ENCODE measurements around the gene MSGN1. TPM values are rescaled to one million over a fixed set of nuclear protein-coding genes. Genes with fewer than 3 reads are reported as not detected.

Gene MSGN1
- polyA plus RNA-seq, 1 of the 3 experiments (the other 2 are of a cell fraction) = not detected

- Histone ChIP-seq H3K27ac (ENCODE audit: low read depth in 2 of 2, low read length in 1 of 2) (no peak overlapping the region), H3K4me3 (ENCODE audit: low read depth in 2 of 2, low read length in 1 of 2) (no peak overlapping the region), H3K79me2 (ENCODE audit: insufficient read depth) (no peaks in the 10 kb centered on the region), H4K20me1 (ENCODE audit: insufficient read depth) (no peaks in the 10 kb centered on the region), H3K4me1 (ENCODE audit: control insufficient read depth in 1 of 2, insufficient read depth in 2 of 2, low read depth in 1 of 2, low read length in 1 of 2) (peaks cover 4 to 21% of the 10 kb centered on the region in 2 experiments; a peak in 2 of 4 replicates), H2AFZ (ENCODE audit: low read depth) (no peak overlapping the region), H3K9me2 (no peaks in the 10 kb centered on the region), H3F3A (replicated peaks; ENCODE audit: insufficient read depth) (no peaks in the 10 kb centered on the region), H3K9me3 (no peaks in the 10 kb centered on the region), H3K4me2 (no peak overlapping the region), H3K27me3 (ENCODE audit: insufficient read depth) (no peaks in the 10 kb centered on the region), H3K9ac (no peak overlapping the region), H3K36me3 (replicated peaks in 1 of 2; ENCODE audit: control insufficient read depth in 1 of 2, insufficient read depth in 2 of 2, low read length in 1 of 2) (no peaks in the 10 kb centered on the region)
- no peak for DNase-seq
- 29% methylated on average over 1 of the region's 1 CpG for WGBS (ENCODE audit: low lambda C conversion rate)
- ChIA-PET POLR2A (no interaction called here), CTCF (interaction anchor here (0.6 kb wide), 1 partner anchor 1006 kb away, joined by 3 read pairs; no protein-coding TSS in a partner anchor)
- no peak for TF ChIP-seq NFIC (IDR thresholded peaks at IDR 0.05; ENCODE audit: borderline replicate concordance)
- TF ChIP-seq FOSL2 (IDR thresholded peaks at IDR 0.05; ENCODE audit: borderline replicate concordance, low read depth) = no peak
- TF ChIP-seq TEAD4 (IDR thresholded peaks at IDR 0.05; ENCODE audit: borderline replicate concordance, insufficient read depth) = no peak
- TF ChIP-seq SMC3 (IDR thresholded peaks at IDR 0.05; ENCODE audit: low read depth, low read length) = no peak
- TF ChIP-seq TCF12 (IDR thresholded peaks at IDR 0.05) = no peak
- no peak for TF ChIP-seq USF2 (IDR thresholded peaks at IDR 0.05; ENCODE audit: borderline replicate concordance, low read depth, low read length)
- TF ChIP-seq RXRA (IDR thresholded peaks at IDR 0.05; ENCODE audit: borderline replicate concordance, low read depth) = no peak
These were observed 23.7 kb upstream of the MSGN1 start for GRCh38 chr2:17792515-17792914.

- H3K9me3 ChIP-seq = no peaks in the 10 kb centered on the region
- ChIA-PET CTCF (interaction anchor here (0.6 to 0.7 kb wide), 2 partner anchors 122 to 1005 kb away, joined by 3 read pairs; no protein-coding TSS in a partner anchor), POLR2A (no interaction called here)
- no peaks in the 10 kb centered on the region for H3K27me3 ChIP-seq (ENCODE audit: insufficient read depth)
- 56% methylated on average over 4 of the region's 4 CpGs for WGBS (ENCODE audit: low lambda C conversion rate)
- no peaks in the 10 kb centered on the region for H3K9me2 ChIP-seq
- no peak overlapping the region for H3K9ac ChIP-seq
- H3K4me2 ChIP-seq = no peak overlapping the region
- no peak overlapping the region for H3K27ac ChIP-seq (ENCODE audit: low read depth in 2 of 2, low read length in 1 of 2)
- no peaks in the 10 kb centered on the region for H3K36me3 ChIP-seq (replicated peaks in 1 of 2; ENCODE audit: control insufficient read depth in 1 of 2, insufficient read depth in 2 of 2, low read length in 1 of 2)
- peaks cover 4 to 14% of the 10 kb centered on the region in 2 experiments; a peak in 2 of 4 replicates for H3K4me1 ChIP-seq (ENCODE audit: control insufficient read depth in 1 of 2, insufficient read depth in 2 of 2, low read depth in 1 of 2, low read length in 1 of 2)
- no peak for DNase-seq
- no peak overlapping the region for H3K4me3 ChIP-seq (ENCODE audit: low read depth in 2 of 2, low read length in 1 of 2)
- no peaks in the 10 kb centered on the region for H3K79me2 ChIP-seq (ENCODE audit: insufficient read depth)
- H4K20me1 ChIP-seq (ENCODE audit: insufficient read depth) = no peaks in the 10 kb centered on the region
- TF ChIP-seq GABPA (IDR thresholded peaks at IDR 0.05; ENCODE audit: low read depth) (no peak), FOXM1 (IDR thresholded peaks at IDR 0.05; ENCODE audit: low read depth) (no peak), MXI1 (IDR thresholded peaks at IDR 0.05; ENCODE audit: low read depth, low read length) (no peak), TAF1 (IDR thresholded peaks at IDR 0.05; ENCODE audit: borderline replicate concordance, low read depth, low read length) (no peak), USF1 (IDR thresholded peaks at IDR 0.05; ENCODE audit: borderline replicate concordance, low read depth) (no peak), NFIC (IDR thresholded peaks at IDR 0.05; ENCODE audit: borderline replicate concordance) (no peak), USF2 (IDR thresholded peaks at IDR 0.05; ENCODE audit: borderline replicate concordance, low read depth, low read length) (no peak), SIN3A (IDR thresholded peaks at IDR 0.05; ENCODE audit: borderline replicate concordance, low read depth, low read length) (no peak), TCF12 (IDR thresholded peaks at IDR 0.05) (no peak), CHD2 (IDR thresholded peaks at IDR 0.05; ENCODE audit: low read length, partially characterized antibody) (no peak), SMC3 (IDR thresholded peaks at IDR 0.05; ENCODE audit: low read depth, low read length) (no peak), EZH2phosphoT487 (IDR thresholded peaks at IDR 0.05; ENCODE audit: borderline replicate concordance, low read depth) (no peak), IRF3 (IDR thresholded peaks at IDR 0.05; ENCODE audit: low read depth, low read length) (no peak), FOXJ3 (CRISPR knock-in tag; IDR thresholded peaks at IDR 0.05) (no peak), CTCF (IDR thresholded peaks at IDR 0.05) (no peak), RCOR1 (IDR thresholded peaks at IDR 0.05; ENCODE audit: low read length) (no peak), PBX3 (IDR thresholded peaks at IDR 0.05) (no peak), NRF1 (IDR thresholded peaks at IDR 0.05; ENCODE audit: low read depth, low read length) (no peak)
- no peaks in the 10 kb centered on the region for H3F3A ChIP-seq (replicated peaks; ENCODE audit: insufficient read depth)
- no peak overlapping the region for H2AFZ ChIP-seq (ENCODE audit: low read depth)
These were observed 23.0 kb upstream of the MSGN1 start for GRCh38 chr2:17793296-17793695.

All from SK-N-SH (cell line).